ENCODE results near the gene CAMTA1.

Gene CAMTA1

DNA sequence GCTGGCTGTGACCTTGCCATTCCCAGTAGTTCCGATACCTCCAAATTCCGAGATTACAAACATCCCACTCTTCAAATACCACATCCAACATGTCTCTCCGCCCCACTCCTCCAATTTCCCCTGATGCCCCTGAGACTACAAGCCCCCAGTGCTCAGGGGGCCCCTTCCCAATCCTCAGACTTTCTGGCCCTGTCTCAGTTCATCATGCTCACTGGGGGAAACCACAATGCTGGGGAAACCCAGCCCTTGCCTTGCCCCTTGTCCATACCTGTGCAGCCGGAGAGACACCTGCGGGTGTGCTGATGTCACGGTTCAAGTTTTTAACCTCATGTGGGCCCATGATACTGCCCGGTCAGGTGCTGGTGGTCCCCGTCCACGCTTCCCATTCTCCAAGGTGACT is 226.6 kb downstream of the CAMTA1 start:
- Histone ChIP-seq H3K4ac (ENCODE audit: low read depth, low read length) (no peak overlapping the region), H3K23ac (ENCODE audit: low read length) (no peak overlapping the region), H2BK5ac (ENCODE audit: low read depth, low read length, poor library complexity) (no peak overlapping the region), H4K12ac (ENCODE audit: low read depth, low read length) (no peak overlapping the region), H3K9me3 (ENCODE audit: insufficient read depth, low read depth, low read length) (peaks cover 2% of the 10 kb centered on the region), H3K79me1 (ENCODE audit: low read length) (no peaks in the 10 kb centered on the region), H3K18ac (ENCODE audit: low read length) (no peak overlapping the region), H3K4me1 (ENCODE audit: control insufficient read depth in 1 of 2, insufficient read depth in 2 of 2, low read length in 2 of 2) (no peaks in the 10 kb centered on the region), H3K4me2 (ENCODE audit: low read length) (no peak overlapping the region), H2AFZ (ENCODE audit: insufficient read depth, low read length, poor library complexity) (no peak overlapping the region), H3K14ac (ENCODE audit: low read length) (no peak overlapping the region), H3K36me3 (ENCODE audit: control insufficient read depth in 1 of 2, insufficient read depth in 2 of 2, low read length in 2 of 2) (no peaks in the 10 kb centered on the region), H3K4me3 (ENCODE audit: low read depth, low read length) (no peak overlapping the region), H2AK5ac (ENCODE audit: low read length) (no peak overlapping the region), H2BK12ac (ENCODE audit: low read length) (no peak overlapping the region), H4K91ac (ENCODE audit: low read depth, low read length) (no peak overlapping the region), H3K27me3 (ENCODE audit: insufficient read depth, low read length) (no peaks in the 10 kb centered on the region), H4K8ac (ENCODE audit: low read depth, low read length) (no peak overlapping the region), H3K79me2 (ENCODE audit: control insufficient read depth, insufficient read depth, low read length, poor library complexity) (no peaks in the 10 kb centered on the region), H3K27ac (ENCODE audit: low read depth, low read length) (no peak overlapping the region), H2BK120ac (ENCODE audit: insufficient read depth, low read length, poor library complexity) (no peak overlapping the region), H3K9ac (ENCODE audit: low read length) (no peak overlapping the region)
- no peak for DNase-seq
- WGBS (ENCODE audit: extremely low coverage, insufficient coverage, insufficient read length) = 100% methylated on average over 2 of the region's 9 CpGs

GRCh38 chr1:7012461-7012924 is 227.2 kb downstream of the CAMTA1 start:
- H3K9me3 ChIP-seq (ENCODE audit: insufficient read depth, low read depth, low read length) = peaks cover 2% of the 10 kb centered on the region
- H3K27me3 ChIP-seq (ENCODE audit: insufficient read depth, low read length) = no peaks in the 10 kb centered on the region
- H3K14ac ChIP-seq (ENCODE audit: low read length) = no peak overlapping the region
- H2AK5ac ChIP-seq (ENCODE audit: low read length) = no peak overlapping the region
- H2BK5ac ChIP-seq (ENCODE audit: low read depth, low read length, poor library complexity) = no peak overlapping the region
- H3K4ac ChIP-seq (ENCODE audit: low read depth, low read length) = no peak overlapping the region
- H2AFZ ChIP-seq (ENCODE audit: insufficient read depth, low read length, poor library complexity) = no peak overlapping the region
- no CpG with 5 or more reads among the region's 14 CpGs for WGBS (ENCODE audit: extremely low coverage, insufficient coverage, insufficient read length)
- H3K27ac ChIP-seq (ENCODE audit: low read depth, low read length) = no peak overlapping the region
- no peaks in the 10 kb centered on the region for H3K79me1 ChIP-seq (ENCODE audit: low read length)
- no peak overlapping the region for H3K4me3 ChIP-seq (ENCODE audit: low read depth, low read length)
- no peaks in the 10 kb centered on the region for H3K79me2 ChIP-seq (ENCODE audit: control insufficient read depth, insufficient read depth, low read length, poor library complexity)
- no peaks in the 10 kb centered on the region for H3K4me1 ChIP-seq (ENCODE audit: control insufficient read depth in 1 of 2, insufficient read depth in 2 of 2, low read length in 2 of 2)
- H3K18ac ChIP-seq (ENCODE audit: low read length) = no peak overlapping the region
- no peak overlapping the region for H4K8ac ChIP-seq (ENCODE audit: low read depth, low read length)
- H4K12ac ChIP-seq (ENCODE audit: low read depth, low read length) = no peak overlapping the region
- no peak overlapping the region for H2BK120ac ChIP-seq (ENCODE audit: insufficient read depth, low read length, poor library complexity)
- H3K4me2 ChIP-seq (ENCODE audit: low read length) = no peak overlapping the region
- no peak overlapping the region for H3K9ac ChIP-seq (ENCODE audit: low read length)
- H2BK12ac ChIP-seq (ENCODE audit: low read length) = no peak overlapping the region
- H4K91ac ChIP-seq (ENCODE audit: low read depth, low read length) = no peak overlapping the region
- no peak for DNase-seq
- H3K36me3 ChIP-seq (ENCODE audit: control insufficient read depth in 1 of 2, insufficient read depth in 2 of 2, low read length in 2 of 2) = no peaks in the 10 kb centered on the region
- no peak overlapping the region for H3K23ac ChIP-seq (ENCODE audit: low read length)

DNA sequence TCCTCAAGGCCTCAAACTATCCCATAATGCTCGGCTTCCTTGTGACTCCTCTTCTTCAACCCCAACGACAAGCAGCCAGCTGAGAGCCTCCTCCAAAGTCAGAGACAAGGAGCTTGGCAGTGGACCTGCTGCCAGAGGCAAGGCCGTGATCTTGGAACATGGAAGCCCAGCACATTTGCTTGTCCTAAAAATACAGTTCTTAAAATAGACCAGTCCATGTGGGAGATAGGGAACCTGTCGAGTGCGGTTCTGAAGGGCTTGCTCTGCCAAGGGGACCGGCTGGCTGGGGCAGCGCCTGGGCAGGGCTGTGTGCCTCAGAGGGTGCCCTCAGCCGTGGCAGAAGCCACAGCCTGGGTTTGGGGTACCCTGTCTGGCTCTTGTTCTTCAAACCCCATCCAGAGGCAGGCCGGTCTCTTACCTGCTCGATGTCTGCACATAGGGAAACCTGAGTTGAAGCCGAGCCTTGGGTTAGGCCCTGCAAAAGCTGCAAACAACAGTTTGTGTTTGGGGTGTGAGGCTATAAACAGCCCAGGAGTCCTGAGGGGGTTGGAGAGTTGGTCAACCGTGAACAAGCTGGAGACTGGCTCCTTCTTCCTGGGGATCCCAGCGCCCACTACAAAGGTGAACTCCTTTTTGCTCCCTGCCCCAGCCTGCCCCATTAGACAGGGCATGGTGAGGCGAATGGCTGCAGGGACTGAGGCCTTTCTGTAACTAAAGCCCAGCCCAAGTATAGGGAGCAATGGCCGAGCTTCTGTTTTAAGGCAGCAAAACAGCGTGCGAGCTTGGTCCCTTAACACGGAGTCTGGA is 228.8 kb downstream of the CAMTA1 start:
- no CpG with 5 or more reads among the region's 18 CpGs for WGBS (ENCODE audit: extremely low coverage, insufficient coverage, insufficient read length)
- no peak overlapping the region for H3K4ac ChIP-seq (ENCODE audit: low read depth, low read length)

GRCh38 chr1:7014640-7014930 is 229.3 kb downstream of the CAMTA1 start:
- Histone ChIP-seq H2AK5ac (ENCODE audit: low read length) (no peak overlapping the region), H3K4me1 (ENCODE audit: control insufficient read depth in 1 of 2, insufficient read depth in 2 of 2, low read length in 2 of 2) (peaks cover 4 to 6% of the 10 kb centered on the region in 2 experiments), H3K4me2 (ENCODE audit: low read length) (no peak overlapping the region), H4K8ac (ENCODE audit: low read depth, low read length) (no peak overlapping the region), H3K79me1 (ENCODE audit: low read length) (no peaks in the 10 kb centered on the region), H3K79me2 (ENCODE audit: control insufficient read depth, insufficient read depth, low read length, poor library complexity) (no peaks in the 10 kb centered on the region), H3K4ac (ENCODE audit: low read depth, low read length) (no peak overlapping the region), H2AFZ (ENCODE audit: insufficient read depth, low read length, poor library complexity) (no peak overlapping the region), H3K9ac (ENCODE audit: low read length) (no peak overlapping the region), H4K12ac (ENCODE audit: low read depth, low read length) (no peak overlapping the region), H3K4me3 (ENCODE audit: low read depth, low read length) (no peak overlapping the region), H3K27me3 (ENCODE audit: insufficient read depth, low read length) (no peaks in the 10 kb centered on the region), H2BK5ac (ENCODE audit: low read depth, low read length, poor library complexity) (no peak overlapping the region), H3K9me3 (ENCODE audit: insufficient read depth, low read depth, low read length) (peaks cover 2% of the 10 kb centered on the region), H3K14ac (ENCODE audit: low read length) (no peak overlapping the region), H3K23ac (ENCODE audit: low read length) (no peak overlapping the region), H3K36me3 (ENCODE audit: control insufficient read depth in 1 of 2, insufficient read depth in 2 of 2, low read length in 2 of 2) (no peaks in the 10 kb centered on the region), H4K91ac (ENCODE audit: low read depth, low read length) (no peak overlapping the region), H3K18ac (ENCODE audit: low read length) (no peak overlapping the region), H3K27ac (ENCODE audit: low read depth, low read length) (no peak overlapping the region), H2BK12ac (ENCODE audit: low read length) (no peak overlapping the region), H2BK120ac (ENCODE audit: insufficient read depth, low read length, poor library complexity) (no peak overlapping the region)
- WGBS (ENCODE audit: extremely low coverage, insufficient coverage, insufficient read length) = no CpG with 5 or more reads among the region's 8 CpGs
- DNase-seq = no peak

More for the DNA sequence above, 228.8 kb downstream of the CAMTA1 start:
- Histone ChIP-seq H3K23ac (ENCODE audit: low read length) (no peak overlapping the region), H3K4me2 (ENCODE audit: low read length) (no peak overlapping the region), H3K36me3 (ENCODE audit: control insufficient read depth in 1 of 2, insufficient read depth in 2 of 2, low read length in 2 of 2) (no peaks in the 10 kb centered on the region), H2BK12ac (ENCODE audit: low read length) (no peak overlapping the region), H3K9ac (ENCODE audit: low read length) (no peak overlapping the region), H3K4me1 (ENCODE audit: control insufficient read depth in 1 of 2, insufficient read depth in 2 of 2, low read length in 2 of 2) (peaks cover 4 to 6% of the 10 kb centered on the region in 2 experiments), H2BK120ac (ENCODE audit: insufficient read depth, low read length, poor library complexity) (no peak overlapping the region), H3K27ac (ENCODE audit: low read depth, low read length) (no peak overlapping the region), H4K91ac (ENCODE audit: low read depth, low read length) (no peak overlapping the region), H3K9me3 (ENCODE audit: insufficient read depth, low read depth, low read length) (peaks cover 2% of the 10 kb centered on the region), H3K79me2 (ENCODE audit: control insufficient read depth, insufficient read depth, low read length, poor library complexity) (no peaks in the 10 kb centered on the region), H3K79me1 (ENCODE audit: low read length) (no peaks in the 10 kb centered on the region), H3K18ac (ENCODE audit: low read length) (no peak overlapping the region), H4K12ac (ENCODE audit: low read depth, low read length) (no peak overlapping the region), H2AK5ac (ENCODE audit: low read length) (no peak overlapping the region), H3K14ac (ENCODE audit: low read length) (no peak overlapping the region), H4K8ac (ENCODE audit: low read depth, low read length) (no peak overlapping the region), H3K27me3 (ENCODE audit: insufficient read depth, low read length) (no peaks in the 10 kb centered on the region), H2AFZ (ENCODE audit: insufficient read depth, low read length, poor library complexity) (no peak overlapping the region), H3K4me3 (ENCODE audit: low read depth, low read length) (no peak overlapping the region), H2BK5ac (ENCODE audit: low read depth, low read length, poor library complexity) (no peak overlapping the region)
- no peak for DNase-seq
